ENCODE measurements around the gene BSDC1. TPM values are rescaled to one million over a fixed set of nuclear protein-coding genes. Genes with fewer than 3 reads are reported as not detected.

The BSDC1 gene
- total RNA-seq, 6 experiments from 2014 or later: 44.5 to 73.1 (median 62.1) TPM

GRCh38 chr1:32341971-32342370 lies 52.3 kb downstream of the BSDC1 start:
- no peak for DNase-seq
- H3K36me3 ChIP-seq: no peaks in the 10 kb centered on the region
- H3K27me3 ChIP-seq: no peaks in the 10 kb centered on the region
- WGBS (ENCODE audit: insufficient coverage, low coverage, low lambda C conversion rate, missing lambda C conversion rate): 38% methylated on average over 4 of the region's 5 CpGs
- H3K9me3 ChIP-seq: no peaks in the 10 kb centered on the region
- no peak for TF ChIP-seq POLR2A (IDR thresholded peaks at IDR 0.05)
- TF ChIP-seq CTCF (IDR thresholded peaks at IDR 0.05): no peak
- H3K4me1 ChIP-seq: no peaks in the 10 kb centered on the region
- intact Hi-C loops (cut with DNase I): no loop called here
- H3K4me3 ChIP-seq: no peak overlapping the region
- H3K27ac ChIP-seq: no peak overlapping the region
- peak in 1 of 4 donors; percentile 39 for ATAC-seq

GRCh38 chr1:32341186-32341757 lies 53.0 kb downstream of the BSDC1 start:
- Histone ChIP-seq H3K36me3 (no peaks in the 10 kb centered on the region), H3K4me1 (no peaks in the 10 kb centered on the region), H3K4me3 (no peak overlapping the region), H3K9me3 (no peaks in the 10 kb centered on the region), H3K27me3 (no peaks in the 10 kb centered on the region), H3K27ac (no peak overlapping the region)
- no peak for ATAC-seq
- TF ChIP-seq POLR2A (IDR thresholded peaks at IDR 0.05): no peak
- TF ChIP-seq CTCF (IDR thresholded peaks at IDR 0.05): no peak
- intact Hi-C loops (cut with DNase I): no loop called here
- 96% methylated on average over 7 of the region's 11 CpGs for WGBS (ENCODE audit: insufficient coverage, low coverage, low lambda C conversion rate, missing lambda C conversion rate)
- DNase-seq: peak in 1 of 3 donors; percentile 41

GRCh38 chr1:32339363-32339978 lies 54.8 kb downstream of the BSDC1 start:
- no peaks in the 10 kb centered on the region for H3K9me3 ChIP-seq
- peaks cover 0 to 7% (median 0%) of the 10 kb centered on the region in 4 donors for H3K4me1 ChIP-seq
- no peak for TF ChIP-seq POLR2A (IDR thresholded peaks at IDR 0.05)
- TF ChIP-seq CTCF (IDR thresholded peaks at IDR 0.05): no peak
- H3K36me3 ChIP-seq: no peaks in the 10 kb centered on the region
- no peaks in the 10 kb centered on the region for H3K27me3 ChIP-seq
- WGBS (ENCODE audit: insufficient coverage, low coverage, low lambda C conversion rate, missing lambda C conversion rate): 53% methylated on average over 3 of the region's 5 CpGs
- DNase-seq: no peak
- H3K4me3 ChIP-seq: no peak overlapping the region
- intact Hi-C loops (cut with DNase I): no loop called here
- H3K27ac ChIP-seq: no peak overlapping the region
- peak in 1 of 4 donors; percentile 3 for ATAC-seq

GRCh38 chr1:32338637-32339145 lies 55.5 kb downstream of the BSDC1 start:
- Histone ChIP-seq H3K27ac (no peak overlapping the region), H3K9me3 (no peaks in the 10 kb centered on the region), H3K4me1 (peaks cover 0 to 9% (median 0%) of the 10 kb centered on the region in 4 donors), H3K27me3 (no peaks in the 10 kb centered on the region), H3K4me3 (no peak overlapping the region), H3K36me3 (no peaks in the 10 kb centered on the region)
- TF ChIP-seq POLR2A (IDR thresholded peaks at IDR 0.05): no peak
- no peak for TF ChIP-seq CTCF (IDR thresholded peaks at IDR 0.05)
- intact Hi-C loops (cut with DNase I): no loop called here
- ATAC-seq (no peak), DNase-seq (no peak)
- 87% methylated on average over 6 of the region's 14 CpGs for WGBS (ENCODE audit: insufficient coverage, low coverage, low lambda C conversion rate, missing lambda C conversion rate)
